H1 (cell line): Measurements from ENCODE around the gene PASK. TPM values are rescaled to one million over a fixed set of nuclear protein-coding genes. Genes with fewer than 3 reads are reported as not detected.

Experiments used
- CTCF ChIA-PET: fragments of 300-600 bp; sonication (Branson Sonifier 250); formaldehyde crosslinking; loops from one replicate; lab custom pipeline; 2021; ENCODE audit not compliant: partially characterized antibody; lab: Charles Lee
- POLR2A ChIA-PET: fragments of 300-600 bp; sonication (Branson Sonifier 250); formaldehyde crosslinking; loops from one replicate; lab custom pipeline; 2021; ENCODE audit warnings: inconsistent platforms; ENCODE audit not compliant: partially characterized antibody; lab: Charles Lee
- DNase-seq, 2 experiments: peaks; one replicate each; pipeline versions ENCODE4 v3.0.0 to v3.0.0-alpha.2; 2010 to 2022; ENCODE audit warnings: low spot score in 2 of 2, low read depth in 1 of 2, mixed read lengths in 1 of 2
- FAIRE-seq: peaks from 2 replicates; lab custom pipeline; 2011; peaks lifted over from hg19 to GRCh38; lab: Jason Lieb, UNC
- H2AFZ ChIP-seq: 2 replicates; pipeline ENCODE4 v1.8.1; 2012; ENCODE audit warnings: low read length, inconsistent platforms
- H2AK5ac ChIP-seq: 2 replicates; pipeline ENCODE4 v1.6.1; 2013; ENCODE audit warnings: low read depth, low read length
- H2BK120ac ChIP-seq: replicated peaks from 2 replicates; pipeline ENCODE3; 2013; ENCODE audit warnings: low read depth, low read length, inconsistent platforms
- H2BK12ac ChIP-seq: 2 replicates; pipeline ENCODE4 v1.6.1; 2013; ENCODE audit warnings: low read depth, low read length
- H2BK15ac ChIP-seq: 2 replicates; pipeline ENCODE4 v1.6.1; 2013; ENCODE audit warnings: low read length
- H2BK20ac ChIP-seq: 2 replicates; pipeline ENCODE4 v1.6.1; 2013; ENCODE audit warnings: low read length
- H2BK5ac ChIP-seq: 2 replicates; pipeline ENCODE4 v1.6.1; 2013; ENCODE audit warnings: low read depth, low read length
- H3K14ac ChIP-seq: 2 replicates; pipeline ENCODE4 v1.6.1; 2013; ENCODE audit warnings: inconsistent platforms; ENCODE audit not compliant: insufficient read length
- H3K18ac ChIP-seq: 2 replicates; pipeline ENCODE4 v1.6.1; 2013; ENCODE audit warnings: low read length; ENCODE audit errors: extremely low read depth
- H3K23ac ChIP-seq: 2 replicates; pipeline ENCODE4 v1.6.1; 2013; ENCODE audit warnings: inconsistent platforms; ENCODE audit not compliant: insufficient read length
- H3K23me2 ChIP-seq: 2 replicates; pipeline ENCODE4 v1.6.1; 2013; ENCODE audit warnings: low read depth, low read length
- H3K27ac ChIP-seq: 2 replicates; pipeline ENCODE4 v1.6.1; 2011; ENCODE audit warnings: low read depth, low read length, inconsistent platforms
- H3K27me3 ChIP-seq, 4 experiments: replicated peaks in 1 of 4; 1 replicate in 1 of 4; 2 replicates in 3 of 4; pipeline versions ENCODE4 v1.6.1 to v1.8.1; 2011 to 2013; ENCODE audit warnings: low read length in 3 of 4, mild to moderate bottlenecking in 3 of 4, inconsistent platforms in 2 of 4, mixed read lengths in 2 of 4, moderate library complexity in 1 of 4; ENCODE audit not compliant: control insufficient read depth in 3 of 4, insufficient read depth in 3 of 4; ENCODE audit errors: extremely low read depth in 1 of 4
- H3K36me3 ChIP-seq, 4 experiments: 2 replicates each; pipeline versions ENCODE4 v1.6.1 to v1.8.1; 2011 to 2013; ENCODE audit warnings: mild to moderate bottlenecking in 4 of 4, low read length in 3 of 4, moderate library complexity in 2 of 4, control low read depth in 1 of 4, inconsistent platforms in 1 of 4; ENCODE audit not compliant: insufficient read depth in 4 of 4, control insufficient read depth in 2 of 4
- H3K4ac ChIP-seq: replicated peaks from 2 replicates; pipeline ENCODE3; 2013; ENCODE audit warnings: low read length, low read depth, mixed read lengths, inconsistent platforms; ENCODE audit not compliant: insufficient read length
- H3K4me1 ChIP-seq, 4 experiments: replicated peaks in 1 of 4; 1 replicate in 1 of 4; 2 replicates in 3 of 4; pipeline versions ENCODE4 v1.6.1 to v1.8.1; 2011 to 2013; ENCODE audit warnings: low read length in 3 of 4, inconsistent platforms in 2 of 4, mixed read lengths in 1 of 4; ENCODE audit not compliant: insufficient read depth in 4 of 4, control insufficient read depth in 3 of 4
- H3K4me2 ChIP-seq, 2 experiments: 2 replicates each; pipeline versions ENCODE4 v1.6.1 to v1.8.1; 2011 to 2013; ENCODE audit warnings: low read depth in 2 of 2, low read length in 2 of 2, control low read depth in 1 of 2, inconsistent platforms in 1 of 2, mild to moderate bottlenecking in 1 of 2; ENCODE audit not compliant: insufficient read depth in 1 of 2
- H3K4me3 ChIP-seq, 4 experiments: fragments of 200-600, 300-600 bp in 1 of 4; sonication (generic), shearing (Covaris generic), sonication (Bioruptor Twin) in 1 of 4; 2 replicates each; pipeline versions ENCODE4 v1.5.1 to v1.8.1; 2011 to 2016; ENCODE audit warnings: low read length in 4 of 4, low read depth in 3 of 4, control low read depth in 2 of 4, inconsistent platforms in 2 of 4, mild to moderate bottlenecking in 2 of 4, mixed read lengths in 1 of 4, moderate library complexity in 1 of 4; ENCODE audit not compliant: insufficient read depth in 2 of 4; ENCODE audit errors: extremely low read depth in 1 of 4
- H3K56ac ChIP-seq: replicated peaks from 2 replicates; pipeline ENCODE3; 2013; ENCODE audit warnings: low read depth, mild to moderate bottlenecking, mixed read lengths, low read length, inconsistent platforms; ENCODE audit not compliant: insufficient read length
- H3K79me1 ChIP-seq: 2 replicates; pipeline ENCODE4 v1.6.1; 2013; ENCODE audit warnings: low read depth, low read length, control low read depth
- H3K79me2 ChIP-seq, 2 experiments: 2 replicates each; pipeline versions ENCODE4 v1.6.1 to v1.8.1; 2012 to 2013; ENCODE audit warnings: low read length in 2 of 2, mild to moderate bottlenecking in 2 of 2, inconsistent platforms in 1 of 2; ENCODE audit not compliant: insufficient read depth in 2 of 2, control insufficient read depth in 1 of 2
- H3K9ac ChIP-seq, 4 experiments: replicated peaks in 1 of 4; 1 replicate in 1 of 4; 2 replicates in 3 of 4; pipeline versions ENCODE4 v1.6.1 to v1.8.1; 2011 to 2013; ENCODE audit warnings: low read depth in 3 of 4, low read length in 3 of 4, control low read depth in 2 of 4, mild to moderate bottlenecking in 2 of 4, moderate library complexity in 2 of 4, inconsistent platforms in 1 of 4; ENCODE audit errors: extremely low read depth in 1 of 4
- H3K9me3 ChIP-seq, 2 experiments: 2 replicates each; pipeline versions ENCODE4 v1.6.1 to v1.8.1; 2012 to 2013; ENCODE audit warnings: mild to moderate bottlenecking in 2 of 2, moderate library complexity in 2 of 2, control low read depth in 1 of 2, inconsistent platforms in 1 of 2, low read depth in 1 of 2, low read length in 1 of 2, mixed read lengths in 1 of 2; ENCODE audit not compliant: insufficient read depth in 2 of 2
- H4K20me1 ChIP-seq, 2 experiments: replicated peaks in 1 of 2; 2 replicates each; pipeline versions ENCODE3 to v1.8.1; 2011 to 2013; ENCODE audit warnings: inconsistent platforms in 2 of 2, low read length in 2 of 2, mild to moderate bottlenecking in 1 of 2; ENCODE audit not compliant: insufficient read depth in 2 of 2, control insufficient read depth in 1 of 2
- H4K5ac ChIP-seq: 2 replicates; pipeline ENCODE4 v1.6.1; 2013; ENCODE audit warnings: low read length, low read depth, mixed read lengths, inconsistent platforms; ENCODE audit not compliant: insufficient read length
- H4K8ac ChIP-seq: 2 replicates; pipeline ENCODE4 v1.8.0; 2013; ENCODE audit warnings: mild to moderate bottlenecking, moderate library complexity, low read length, inconsistent platforms; ENCODE audit not compliant: insufficient read depth; ENCODE audit errors: extremely low read depth
- H4K91ac ChIP-seq: replicated peaks from 2 replicates; pipeline ENCODE3; 2013; ENCODE audit warnings: low read length, mixed read lengths, inconsistent platforms; ENCODE audit not compliant: insufficient read length
- BACH1 ChIP-seq: IDR thresholded peaks from 2 replicates; pipeline ENCODE4 v1.6.1; 2012; ENCODE audit warnings: low read length, improper control_type of control experiment
- CBX5 ChIP-seq: fragments of 300-800, 300-1000 bp; sonication (generic); IDR thresholded peaks from 2 replicates; pipeline ENCODE4 v1.7.1; 2016; ENCODE audit warnings: antibody characterized with exemption, low read length, low read depth
- EGR1 ChIP-seq: IDR thresholded peaks from 2 replicates; pipeline ENCODE4 v1.6.1; 2011; ENCODE audit warnings: low read depth, low read length, borderline replicate concordance
- HDAC6 ChIP-seq: IDR thresholded peaks from one replicate; pipeline ENCODE4 v1.7.1; 2012; ENCODE audit warnings: low read depth, mild to moderate bottlenecking, inconsistent platforms, low read length, moderate library complexity
- KDM4A ChIP-seq: IDR thresholded peaks from one replicate; pipeline ENCODE4 v1.7.1; 2012; ENCODE audit warnings: low read depth, mild to moderate bottlenecking, moderate library complexity, low read length, inconsistent platforms; ENCODE audit not compliant: severe bottlenecking
- SIN3A ChIP-seq, 2 experiments: IDR thresholded peaks in 1 of 2; conservative IDR thresholded peaks in 1 of 2; 2 replicates each; pipeline ENCODE4 v1.6.1; 2011 to 2012; ENCODE audit warnings: low read length in 2 of 2, improper control_type of control experiment in 1 of 2, low read depth in 1 of 2, mild to moderate bottlenecking in 1 of 2
- SIX5 ChIP-seq: IDR thresholded peaks from 2 replicates; pipeline ENCODE4 v1.6.1; 2011; ENCODE audit warnings: mild to moderate bottlenecking, low read depth, low read length
- SRF ChIP-seq: IDR thresholded peaks from 2 replicates; pipeline ENCODE4 v1.6.1; 2011; ENCODE audit warnings: mild to moderate bottlenecking, low read depth, low read length, moderate library complexity
- WGBS, 2 experiments: shearing (Covaris generic) in 1 of 2; methylation state at CpG; one replicate each; pipeline versions ENCODE4 v1.1.6 to v1.1.7; 2013 to 2015; ENCODE audit warnings: low lambda C conversion rate in 2 of 2, mixed read lengths in 2 of 2, inconsistent platforms in 1 of 2, low coverage in 1 of 2, missing lambda C conversion rate in 1 of 2; ENCODE audit not compliant: insufficient replicate concordance in 2 of 2, insufficient coverage in 1 of 2, insufficient read length in 1 of 2; ENCODE audit errors: extremely low coverage in 1 of 2, missing lambda C conversion rate in 1 of 2; 5-methylcytosine and 5-hydroxymethylcytosine counted together
- polyA plus RNA-seq, 7 experiments: library from polyadenylated mRNA; depleted of rRNA in 3 of 7; stranded (reverse) in 5 of 7; unstranded in 2 of 7; fragments of >200 nt in 5 of 7; fragments of 200-250 nt in 2 of 7; gene quantifications; 1 replicate in 5 of 7; 2 replicates in 1 of 7; 4 replicates in 1 of 7; pipeline versions ENCODE4 v1.2.1 to v1.2.3, GENCODE V29; 2011 to 2013; ENCODE audit warnings: missing spikeins in 2 of 7, mixed read lengths in 2 of 7
- total RNA-seq: library from RNA; stranded (reverse); fragmentation: NEBNext Ultra II Directional; extraction: Animal tissue kit (Norgen Biotek cat#: 25700); gene quantifications from 2 replicates; pipeline ENCODE4 v1.2.1, GENCODE V29; 2021
- TF ChIP-seq, protein P1 (sequence below): IDR thresholded peaks from 2 replicates; pipeline ENCODE4 v1.6.1; 2012; ENCODE audit warnings: inconsistent platforms

Gene PASK
- total and polyA plus RNA-seq, 2 of the 8 experiments (the other 6 are each of a cell fraction or from before 2014, with no cell fraction given): 20.5 to 66.1 TPM

DNA sequence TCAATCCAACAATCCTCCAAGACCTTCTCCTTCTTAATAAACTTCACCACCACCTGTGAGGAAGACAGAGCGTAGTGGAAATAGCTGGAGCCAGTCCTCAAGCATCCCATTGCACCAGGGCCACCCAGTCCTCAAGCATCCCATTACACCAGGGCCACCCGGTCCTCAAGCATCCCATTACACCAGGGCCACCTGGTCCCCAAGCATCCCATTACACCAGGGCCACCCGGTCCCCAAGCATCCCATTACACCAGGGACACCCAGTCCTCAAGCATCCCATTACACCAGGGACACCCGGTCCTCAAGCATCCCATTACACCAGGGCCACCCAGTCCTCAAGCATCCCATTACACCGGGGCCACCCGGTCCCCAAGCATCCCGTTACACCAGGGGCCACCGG lies 33.9 kb downstream of the PASK start:
- Histone ChIP-seq H3K23me2 (no peaks in the 10 kb centered on the region), H3K36me3 (peaks cover 0 to 13% (median 4%) of the 10 kb centered on the region in 4 experiments; a peak in 3 of 8 replicates), H2BK15ac (no peak overlapping the region), H3K18ac (no peak overlapping the region), H2AK5ac (no peak overlapping the region), H2BK12ac (no peak overlapping the region), H2BK5ac (no peak overlapping the region), H3K9me3 (no peaks in the 10 kb centered on the region), H3K9ac (no peak overlapping the region), H3K79me1 (no peaks in the 10 kb centered on the region), H3K4me3 (no peak overlapping the region), H3K56ac (no peak overlapping the region), H4K5ac (no peak overlapping the region), H2BK120ac (no peak overlapping the region), H3K27ac (no peak overlapping the region), H3K4me1 (no peaks in the 10 kb centered on the region), H3K4me2 (no peak overlapping the region), H2AFZ (no peak overlapping the region), H4K8ac (no peak overlapping the region), H3K79me2 (no peaks in the 10 kb centered on the region), H2BK20ac (no peak overlapping the region), H4K20me1 (peaks cover 3 to 6% of the 10 kb centered on the region in 2 experiments), H3K23ac (no peak overlapping the region), H3K4ac (no peak overlapping the region), H3K14ac (no peak overlapping the region), H4K91ac (no peak overlapping the region), H3K27me3 (no peaks in the 10 kb centered on the region)
- WGBS, 2 experiments: 94% methylated on average over 8 of the region's 8 CpGs; no CpG with 5 or more reads in 1 of the 2 experiments
- TF ChIP-seq SIX5 (no peak), SRF (no peak), KDM4A (no peak), CBX5 (no peak), BACH1 (no peak), EGR1 (no peak), HDAC6 (no peak), SIN3A (conservative IDR thresholded peaks at IDR 0.05 in 1 of 2, IDR thresholded peaks at IDR 0.05 in 1 of 2; ENCODE audit: low read depth in 1 of 2, low read length in 2 of 2) (no peak)
- TF ChIP-seq, protein P1, sequence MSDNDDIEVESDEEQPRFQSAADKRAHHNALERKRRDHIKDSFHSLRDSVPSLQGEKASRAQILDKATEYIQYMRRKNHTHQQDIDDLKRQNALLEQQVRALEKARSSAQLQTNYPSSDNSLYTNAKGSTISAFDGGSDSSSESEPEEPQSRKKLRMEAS: no peak
- FAIRE-seq: no peak
- ChIA-PET CTCF (no interaction called here), POLR2A (no interaction called here)
- no peak for DNase-seq
